ENCODE results near the gene KLHL15.

KLHL15 gene

DNA sequence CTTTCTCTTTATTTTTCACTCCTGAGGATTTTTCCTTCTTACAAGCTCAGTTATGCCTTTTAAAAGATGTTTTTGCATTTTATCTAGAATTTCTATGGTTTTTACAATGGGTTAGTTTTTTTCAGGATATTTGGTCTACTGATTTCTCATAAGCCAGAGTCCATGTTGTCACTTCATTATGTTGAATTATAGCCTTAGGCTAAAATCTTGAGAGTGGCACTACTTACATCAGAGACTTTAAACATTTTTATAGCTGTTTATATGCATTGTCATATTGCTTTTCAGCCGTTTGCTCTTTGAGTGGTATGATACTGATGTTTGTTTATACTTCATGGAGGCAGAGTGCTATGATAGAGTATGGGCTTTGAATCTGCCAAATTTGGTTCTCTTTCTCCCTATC is 82.8 kb downstream of the KLHL15 start:
- DNase-seq = no peak

DNA sequence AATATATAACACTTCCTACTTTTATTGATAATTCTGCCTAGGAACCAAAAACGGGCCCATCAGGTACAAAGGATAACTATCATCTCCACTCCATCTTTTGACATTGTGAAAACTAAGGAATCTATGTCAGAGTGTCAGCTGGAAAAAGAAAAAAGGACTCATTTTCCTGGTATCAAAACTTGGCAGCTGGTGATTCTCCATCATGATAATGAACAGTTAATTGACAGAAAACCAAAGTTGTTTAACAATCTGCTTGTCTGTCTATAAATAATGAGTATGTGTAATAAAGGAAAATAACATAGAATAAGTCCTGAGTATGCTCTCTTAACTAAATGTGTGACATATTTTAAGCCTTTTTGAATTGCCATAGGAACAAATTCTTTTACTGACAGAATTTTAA is 87.8 kb downstream of the KLHL15 start:
- DNase-seq = no peak

DNA sequence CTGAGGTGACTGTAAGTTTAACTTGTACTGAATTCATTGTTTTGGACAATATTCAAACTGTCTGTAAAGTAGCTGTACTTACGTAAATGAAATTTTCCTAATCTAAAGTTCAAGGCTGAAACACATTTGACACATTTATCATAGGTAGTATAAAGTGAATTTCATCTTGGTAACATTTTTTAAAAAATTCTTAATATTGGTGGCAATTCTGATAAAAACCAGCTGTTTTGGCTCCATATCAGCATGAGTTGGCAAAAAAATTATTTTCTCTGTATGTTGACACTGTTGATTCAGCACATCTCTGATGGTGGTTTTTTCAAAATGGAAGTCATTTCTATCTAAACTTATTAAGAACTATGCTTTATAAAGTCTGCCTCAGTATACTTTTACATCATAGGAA is 88.3 kb downstream of the KLHL15 start:
- DNase-seq = no peak

DNA sequence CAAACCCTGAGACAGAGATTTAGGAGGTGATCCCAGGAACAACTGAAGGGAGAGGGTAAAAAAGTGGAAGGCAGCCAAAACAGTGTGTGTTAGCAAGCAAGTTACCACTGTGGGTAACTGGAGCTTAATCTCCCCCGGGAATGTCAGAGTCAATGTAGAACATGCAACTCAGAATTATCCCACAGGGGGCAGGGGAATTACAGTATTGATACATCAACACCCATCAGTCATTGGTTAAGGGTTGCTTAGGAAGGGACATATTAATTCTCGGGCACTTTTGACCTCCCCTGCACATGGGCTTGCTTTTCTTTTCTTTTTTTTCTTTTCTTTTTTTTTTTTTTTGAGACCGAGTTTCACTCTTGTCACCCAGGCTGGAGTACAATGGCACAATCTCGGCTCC is 89.9 kb downstream of the KLHL15 start:
- no peak for DNase-seq

DNA sequence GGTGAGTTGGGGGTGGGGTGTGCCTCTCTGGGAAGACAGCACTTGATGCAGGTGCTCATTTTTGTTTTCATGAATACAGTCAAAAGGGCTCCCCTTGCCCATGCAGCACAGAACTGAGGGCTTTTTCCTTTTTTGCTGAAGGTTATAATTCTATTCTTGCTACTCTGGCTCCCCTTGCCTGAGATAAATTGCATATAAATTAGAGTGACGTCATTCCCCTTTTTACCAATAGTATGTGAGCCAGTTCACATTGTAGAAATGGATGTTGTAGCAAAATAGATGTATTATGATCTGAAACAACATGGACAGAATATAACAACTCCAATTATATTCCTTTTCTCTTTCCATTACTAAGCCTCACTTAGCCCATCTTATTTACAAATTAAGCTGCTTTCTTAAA is 90.8 kb downstream of the KLHL15 start:
- no peak for DNase-seq

DNA sequence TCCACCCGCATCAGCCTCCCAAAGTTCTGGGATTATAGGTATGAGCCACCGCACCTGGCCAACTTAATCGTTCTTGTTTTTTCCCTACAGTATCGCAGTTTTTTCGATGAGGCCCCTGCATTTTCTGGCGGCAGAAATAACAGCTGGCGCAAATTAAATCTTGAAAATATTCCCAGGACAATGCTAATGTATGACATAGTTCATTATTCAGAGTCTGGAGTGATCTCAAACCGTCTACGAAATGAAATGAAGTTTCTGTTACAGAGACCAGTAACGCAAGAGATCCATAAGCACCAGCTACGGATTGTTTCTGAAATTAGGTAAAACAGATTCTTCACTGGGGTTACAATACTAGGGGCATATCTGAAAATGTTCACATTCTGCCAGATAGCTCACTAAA is 91.9 kb downstream of the KLHL15 start:
- no peak for DNase-seq

Data from COR-L47 (cell line).